Colon (tissue), 2 donors: ENCODE data around the gene NEMF.
"Not testable (repeated sequence)": the region's sequence is repeated elsewhere in the genome, so short reads cannot be mapped to it uniquely, and the experiment has no call there.

Experiments
- FAIRE-seq: peaks from 2 replicates; lab custom pipeline; 2012; peaks lifted over from hg19 to GRCh38; lab: Jason Lieb, UNC
- donor health status: control.
- donor health status: control.

NEMF gene

DNA sequence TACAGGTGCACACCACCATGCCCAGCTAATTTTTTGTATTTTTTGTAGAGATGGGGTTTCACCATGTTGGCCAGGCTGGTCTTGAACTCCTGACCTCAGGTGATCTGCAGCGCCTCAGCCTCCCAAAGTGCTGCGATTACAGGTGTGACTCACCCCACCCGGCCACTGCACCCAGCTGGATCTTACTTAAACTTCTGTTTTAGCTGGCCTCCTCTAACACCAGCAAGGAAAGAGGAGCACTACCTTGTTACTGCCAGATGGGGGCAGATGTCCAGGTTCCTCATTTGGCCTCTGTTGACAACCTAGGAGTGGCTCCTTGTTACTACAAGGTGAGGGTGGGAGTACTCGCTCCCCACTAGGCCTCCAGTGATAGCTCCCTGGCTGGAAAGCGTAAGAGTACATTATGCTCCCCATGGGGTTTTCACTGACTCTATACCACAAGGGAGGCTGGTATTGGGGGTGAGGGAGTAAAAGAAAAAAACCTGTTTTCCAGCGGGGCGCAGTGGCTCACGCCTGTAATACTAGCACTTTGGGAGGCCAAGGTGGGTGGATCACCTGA lies 27.1 kb upstream of the NEMF start:
- no peak for FAIRE-seq

DNA sequence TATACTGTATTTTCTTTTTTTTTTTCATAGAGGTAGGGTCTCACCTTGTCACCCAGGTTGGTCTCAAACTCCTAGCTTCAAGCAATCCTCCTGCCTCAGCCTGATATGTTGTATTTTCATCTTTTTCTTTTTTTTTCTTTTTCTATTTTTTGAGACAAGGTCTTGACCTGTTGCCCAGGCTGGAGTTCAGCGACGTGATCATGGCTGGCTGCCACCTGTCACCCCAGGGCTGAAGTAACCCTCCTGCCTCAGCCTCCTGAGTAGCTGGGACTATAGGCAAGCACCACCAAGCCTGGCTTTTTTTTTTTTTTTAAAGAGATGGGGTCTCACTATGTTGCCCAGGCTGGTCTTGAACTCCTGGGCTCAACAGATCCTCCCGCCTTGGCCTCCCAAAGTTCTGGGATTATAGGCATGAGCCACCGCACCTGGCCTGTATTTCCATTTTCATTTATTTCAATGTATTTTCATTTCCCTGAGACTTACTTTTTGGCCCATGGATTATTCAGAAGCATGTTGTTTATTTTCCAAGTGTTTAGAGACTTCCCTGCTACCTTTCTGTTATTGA lies 24.1 kb upstream of the NEMF start:
- FAIRE-seq: no peak

DNA sequence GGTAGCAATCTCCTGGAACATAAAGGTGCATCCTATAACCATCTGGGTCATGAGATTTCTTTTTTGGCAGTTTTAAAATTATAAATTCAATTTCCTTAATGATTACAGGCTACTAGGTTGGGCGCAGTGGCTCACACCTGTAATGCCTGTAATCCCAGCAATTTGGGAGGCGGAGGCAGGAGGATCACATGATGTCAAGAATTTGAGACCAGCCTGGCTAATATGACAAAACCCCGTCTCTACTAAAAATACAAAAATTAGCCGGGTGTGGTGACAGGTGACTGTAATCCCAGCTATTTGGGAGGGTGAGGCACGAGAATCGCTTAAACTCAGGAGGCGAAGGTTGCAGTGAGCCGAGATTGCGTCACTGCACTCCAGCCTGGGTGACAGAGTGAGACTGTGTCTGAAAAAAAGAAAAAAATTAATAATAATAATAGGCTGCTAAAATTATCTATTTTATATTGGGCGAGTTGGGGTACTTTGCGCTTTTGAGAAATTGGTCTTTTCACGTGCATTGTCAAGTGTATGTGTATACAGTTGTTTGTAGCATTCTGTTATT lies 23.1 kb upstream of the NEMF start:
- no peak for FAIRE-seq

- FAIRE-seq: not testable (repeated sequence)
These were observed 21.0 kb upstream of the NEMF start for GRCh38 chr14:49873548-49873947.

DNA sequence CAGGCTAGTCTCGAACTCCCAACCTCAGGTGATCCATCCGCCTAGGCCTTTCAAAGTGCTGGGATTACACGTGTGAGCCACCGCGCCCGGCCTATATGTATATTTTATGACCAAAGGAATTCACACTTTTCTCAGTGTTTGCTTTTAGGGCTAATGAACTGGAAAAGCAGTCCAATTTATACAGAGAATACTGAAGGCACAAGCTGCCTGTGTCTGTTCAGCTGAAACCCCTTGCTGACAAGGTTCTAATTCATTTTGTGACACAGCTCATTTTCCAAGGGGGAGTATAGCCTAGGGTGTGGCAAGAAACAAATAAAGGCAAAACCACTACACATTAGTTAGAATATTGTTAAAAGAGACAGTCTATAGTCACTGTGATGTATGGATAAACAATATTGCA lies 18.3 kb upstream of the NEMF start:
- no peak for FAIRE-seq

DNA sequence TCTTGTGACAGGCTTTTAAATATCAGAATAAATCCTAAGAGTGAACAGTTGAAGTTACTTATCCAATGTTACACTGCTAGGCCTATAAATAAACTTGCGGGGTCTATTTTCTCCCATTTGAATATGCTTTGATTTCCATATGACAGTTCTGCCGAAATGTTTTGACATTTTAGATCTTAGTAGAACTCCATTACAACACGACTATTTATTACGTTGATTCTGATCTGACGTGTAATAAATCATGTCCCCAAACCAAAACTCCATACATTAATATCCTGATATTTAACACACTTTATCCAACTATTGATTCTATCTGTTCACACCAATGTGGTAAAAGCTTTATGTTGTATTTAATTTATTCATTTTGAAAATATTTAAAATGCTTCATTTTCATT lies 16.1 kb upstream of the NEMF start:
- no peak for FAIRE-seq

- FAIRE-seq: no peak
These were observed 15.5 kb upstream of the NEMF start for GRCh38 chr14:49867831-49868719.

- FAIRE-seq: no peak
These were observed 12.9 kb upstream of the NEMF start for GRCh38 chr14:49865431-49865859.

GRCh38 chr14:49863487-49864281 lies 11.1 kb upstream of the NEMF start:
- FAIRE-seq: no peak

DNA sequence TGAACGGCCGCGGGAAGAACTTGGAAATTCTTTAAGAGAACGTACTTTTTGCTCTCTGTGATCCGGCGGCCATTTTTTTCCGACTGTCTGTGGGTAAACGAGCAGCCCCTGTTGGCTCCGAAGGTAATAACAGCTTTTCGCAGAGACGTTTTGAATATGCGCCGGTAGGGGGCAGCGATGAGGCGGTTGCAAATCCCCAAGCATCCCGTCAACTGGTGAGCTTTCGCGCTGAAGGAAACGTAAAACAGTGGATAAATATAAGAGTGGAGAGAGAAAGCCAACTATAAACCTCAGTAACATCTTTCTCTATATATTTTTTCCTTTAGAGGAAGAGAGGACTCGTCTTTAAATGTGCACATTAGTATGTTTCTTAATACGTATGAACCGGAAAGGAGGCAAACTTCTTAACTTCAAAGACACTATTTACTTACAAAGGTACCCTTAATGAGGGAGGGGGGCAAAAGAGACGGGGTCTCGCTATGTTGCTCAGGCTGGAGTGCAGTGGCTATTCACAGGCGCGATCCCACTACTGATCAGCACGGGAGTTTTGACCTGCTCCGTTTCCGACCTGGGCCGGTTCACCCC lies 9.6 kb upstream of the NEMF start:
- FAIRE-seq: no peak

DNA sequence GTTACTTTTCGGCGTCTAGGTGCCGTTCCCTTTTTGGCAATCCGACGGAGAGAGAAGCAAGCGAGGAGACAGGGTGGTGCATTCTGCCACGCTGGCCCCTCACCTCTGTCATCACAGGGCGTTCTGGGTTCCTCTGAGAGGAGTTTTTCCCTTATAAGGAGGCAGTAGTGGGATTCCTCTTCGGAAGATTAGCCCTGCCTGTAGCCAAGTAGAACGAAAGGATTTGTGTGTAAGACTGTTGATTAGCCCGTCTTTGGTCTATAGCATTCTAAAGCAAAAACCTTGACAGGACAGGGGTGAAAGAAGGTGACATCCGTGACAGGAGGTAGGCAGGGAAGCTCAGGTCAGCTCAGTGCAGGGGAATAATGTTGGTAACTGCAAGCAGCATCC lies 9.1 kb upstream of the NEMF start:
- FAIRE-seq: no peak

- FAIRE-seq: no peak
These were observed 8.6 kb upstream of the NEMF start for GRCh38 chr14:49860988-49861698.

DNA sequence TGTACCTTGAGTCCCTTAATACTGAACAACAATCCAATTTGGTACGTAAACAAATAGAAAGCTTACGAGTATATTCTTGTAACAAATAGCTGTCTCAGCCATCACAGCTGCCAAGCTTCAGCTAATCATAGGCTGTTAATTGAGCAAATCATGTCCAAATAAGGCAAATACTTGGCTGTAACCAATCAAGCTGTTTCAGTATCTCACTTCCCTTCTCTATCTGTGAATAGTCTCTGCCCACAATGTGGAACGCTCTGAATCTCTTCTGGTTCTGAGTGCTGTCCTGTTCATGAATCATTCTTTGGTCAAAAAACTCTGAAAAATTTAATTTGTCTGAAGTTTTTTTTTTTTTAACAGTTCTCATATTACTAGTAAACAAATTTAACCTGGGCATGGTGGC lies 5.8 kb upstream of the NEMF start:
- no peak for FAIRE-seq

- FAIRE-seq: no peak
These were observed 4.9 kb upstream of the NEMF start for GRCh38 chr14:49857427-49858003.

DNA sequence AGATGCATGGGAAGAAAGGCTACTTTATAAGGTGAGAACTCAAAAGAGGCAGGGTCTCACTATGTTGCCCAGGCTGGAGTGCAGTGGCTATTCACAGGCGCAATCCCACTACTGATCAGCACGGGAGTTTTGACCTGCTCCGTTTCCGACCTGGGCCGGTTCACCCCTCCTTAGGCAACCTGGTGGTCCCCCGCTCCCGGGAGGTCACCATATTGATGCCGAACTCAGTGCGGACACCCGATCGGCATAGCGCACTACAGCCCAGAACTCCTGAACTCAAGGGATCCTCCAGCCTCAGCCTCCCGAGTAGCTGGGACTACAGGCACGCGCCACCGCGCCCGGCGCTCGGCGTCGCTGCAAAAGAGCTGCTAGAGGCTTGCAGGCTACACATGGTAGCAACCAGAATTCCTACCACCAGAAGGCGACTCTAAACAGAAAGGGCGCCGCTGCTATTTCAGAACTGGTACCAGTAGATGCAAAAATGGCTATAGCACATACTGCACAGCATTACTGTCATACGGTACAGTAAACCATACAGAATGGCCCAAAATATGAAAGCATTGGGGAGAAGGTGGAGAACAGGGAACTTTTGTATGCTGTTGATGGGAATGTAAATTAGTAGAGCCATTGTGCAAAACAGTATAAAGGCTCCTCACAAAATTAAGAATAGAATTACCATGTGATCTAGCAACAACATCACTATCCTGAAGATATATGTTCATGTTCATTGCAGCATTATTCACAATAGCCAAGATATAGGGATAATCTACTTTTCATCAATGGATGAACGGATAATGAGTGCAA lies 1.2 kb upstream of the NEMF start:
- no peak for FAIRE-seq

- FAIRE-seq: no peak
These were observed 530 bp upstream of the NEMF start for GRCh38 chr14:49853158-49853477.

DNA sequence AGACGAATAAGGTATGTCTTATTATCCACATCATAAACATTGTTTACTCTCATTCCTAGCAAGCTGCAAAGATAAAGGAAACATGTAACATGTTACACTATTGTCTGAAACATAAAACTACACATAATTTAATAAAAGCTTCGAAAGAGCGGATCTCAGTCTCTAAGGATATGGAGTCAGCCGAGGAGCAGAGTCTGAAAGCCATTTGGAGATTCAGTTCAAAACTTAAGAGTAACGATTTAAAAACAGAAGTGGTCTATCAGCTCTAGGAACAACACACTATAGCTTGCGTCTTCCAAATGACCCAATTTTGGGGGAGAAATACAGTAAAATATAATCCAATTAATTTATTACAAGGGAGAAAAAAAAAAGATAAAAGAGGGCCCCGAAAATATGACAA lies 775 bp downstream of the NEMF start:
- no peak for FAIRE-seq

DNA sequence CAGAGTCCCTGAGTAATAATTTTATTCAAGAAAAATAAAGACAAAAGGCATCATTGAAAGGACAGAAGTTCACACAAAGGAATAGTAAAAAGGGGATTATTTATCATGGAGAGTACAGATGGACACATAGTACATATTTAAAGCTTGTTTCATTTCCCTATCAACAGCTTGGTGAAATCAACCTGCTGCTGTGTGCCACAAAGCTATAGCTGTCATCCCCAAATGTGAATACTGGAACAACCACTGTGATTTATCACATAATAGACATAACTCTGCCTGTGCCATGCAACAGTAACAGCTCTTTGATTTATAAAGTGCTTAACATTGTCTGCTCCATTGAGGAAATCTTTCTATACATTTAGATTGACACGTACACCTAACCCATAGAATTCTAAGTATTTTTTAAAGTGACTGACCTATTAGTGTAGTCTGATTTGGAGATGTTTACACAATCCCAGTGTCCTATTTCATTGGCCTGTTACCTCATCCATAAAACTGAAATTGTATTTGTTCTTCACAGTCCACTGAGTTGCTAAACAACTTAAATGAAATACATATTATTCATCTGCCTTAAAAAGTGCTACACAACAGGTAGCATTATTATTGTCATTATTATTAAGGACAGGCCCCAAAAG lies 3.3 kb downstream of the NEMF start:
- FAIRE-seq: no peak

- FAIRE-seq: peak; percentile 10
These were observed 23.9 kb downstream of the NEMF start for GRCh38 chr14:49828640-49829039.

DNA sequence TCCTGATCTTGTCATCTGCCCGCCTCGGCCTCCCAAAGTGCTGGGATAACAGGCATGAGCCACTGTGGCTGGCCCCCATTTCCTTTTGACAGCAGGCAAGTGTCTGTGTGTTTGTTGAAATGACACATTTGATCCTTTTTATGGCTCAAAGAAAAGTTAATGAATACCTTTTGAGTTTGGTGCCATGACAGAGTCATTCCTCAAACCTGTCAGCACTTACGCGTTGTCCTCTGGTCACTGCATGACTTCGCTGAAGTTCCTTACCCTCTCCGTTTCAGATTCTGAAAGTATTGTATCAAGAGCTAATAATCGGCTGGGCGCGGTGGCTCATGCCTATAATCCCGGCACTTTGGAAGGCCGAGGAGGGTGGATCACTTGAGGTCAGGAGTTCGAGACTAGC lies 32.4 kb downstream of the NEMF start:
- no peak for FAIRE-seq
